Measurements from ENCODE around the gene CZIB. TPM values are rescaled to one million over a fixed set of nuclear protein-coding genes. Genes with fewer than 3 reads are reported as not detected.
A peak's percentile ranks its signal among the peaks of the same experiment; 100 is the strongest.

Gene CZIB
- total and polyA plus RNA-seq, 2 of the 13 experiments (the other 11 are each of a cell fraction or from before 2014, with no cell fraction given): 49.2 to 67.0 TPM

- TF ChIP-seq MED8 (CRISPR knock-in tag; IDR thresholded peaks at IDR 0.05; ENCODE audit: insufficient replicate concordance): peak; percentile 73
- TF ChIP-seq ZNF550 (CRISPR knock-in tag; IDR thresholded peaks at IDR 0.05; ENCODE audit: borderline replicate concordance): no peak; the same call in 1 of the 2 replicates
- TF ChIP-seq ZNF207 (IDR thresholded peaks at IDR 0.05; ENCODE audit: borderline replicate concordance): no peak
- no peak; the same call in 1 of the 2 replicates for TF ChIP-seq ZSCAN22 (CRISPR knock-in tag; IDR thresholded peaks at IDR 0.05)
- TF ChIP-seq ZNF83 (CRISPR knock-in tag; IDR thresholded peaks at IDR 0.05; ENCODE audit: borderline replicate concordance): 0 out of 2 replicates have a peak, but pooled peaks have one; percentile 34
- peak; percentile 73 for TF ChIP-seq AGO2 (optimal IDR thresholded peaks at IDR 0.05; ENCODE audit: low read depth, low read length)
- TF ChIP-seq WIZ (CRISPR knock-in tag; IDR thresholded peaks at IDR 0.05): no peak; the same call in 1 of the 2 replicates
- no peak for TF ChIP-seq ZNF674 (CRISPR knock-in tag; IDR thresholded peaks at IDR 0.05; ENCODE audit: low read depth)
- no peak for TF ChIP-seq IKZF1 (IDR thresholded peaks at IDR 0.05)
- peak; percentile 96 for TF ChIP-seq YEATS2 (CRISPR knock-in tag; IDR thresholded peaks at IDR 0.05; ENCODE audit: borderline replicate concordance)
- peak; percentile 67; the same call in 1 of the 2 replicates for TF ChIP-seq BRD4 (CRISPR knock-in tag; IDR thresholded peaks at IDR 0.05)
- TF ChIP-seq NFYB (CRISPR knock-in tag; IDR thresholded peaks at IDR 0.05): peak; percentile 44; the same call in 1 of the 2 replicates
- peak; percentile 89 for TF ChIP-seq HDAC2 (CRISPR knock-in tag; IDR thresholded peaks at IDR 0.05)
- TF ChIP-seq RBAK (CRISPR knock-in tag; IDR thresholded peaks at IDR 0.05): no peak
- peak; percentile 65; the same call in 1 of the 2 replicates for TF ChIP-seq ZNF792 (CRISPR knock-in tag; IDR thresholded peaks at IDR 0.05)
- TF ChIP-seq, protein P1, sequence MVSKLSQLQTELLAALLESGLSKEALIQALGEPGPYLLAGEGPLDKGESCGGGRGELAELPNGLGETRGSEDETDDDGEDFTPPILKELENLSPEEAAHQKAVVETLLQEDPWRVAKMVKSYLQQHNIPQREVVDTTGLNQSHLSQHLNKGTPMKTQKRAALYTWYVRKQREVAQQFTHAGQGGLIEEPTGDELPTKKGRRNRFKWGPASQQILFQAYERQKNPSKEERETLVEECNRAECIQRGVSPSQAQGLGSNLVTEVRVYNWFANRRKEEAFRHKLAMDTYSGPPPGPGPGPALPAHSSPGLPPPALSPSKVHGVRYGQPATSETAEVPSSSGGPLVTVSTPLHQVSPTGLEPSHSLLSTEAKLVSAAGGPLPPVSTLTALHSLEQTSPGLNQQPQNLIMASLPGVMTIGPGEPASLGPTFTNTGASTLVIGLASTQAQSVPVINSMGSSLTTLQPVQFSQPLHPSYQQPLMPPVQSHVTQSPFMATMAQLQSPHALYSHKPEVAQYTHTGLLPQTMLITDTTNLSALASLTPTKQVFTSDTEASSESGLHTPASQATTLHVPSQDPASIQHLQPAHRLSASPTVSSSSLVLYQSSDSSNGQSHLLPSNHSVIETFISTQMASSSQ (IDR thresholded peaks at IDR 0.05; ENCODE audit: low read depth): peak; percentile 23; the same call in 1 of the 2 replicates
- TF ChIP-seq, protein P1 (CRISPR knock-in tag; IDR thresholded peaks at IDR 0.05; ENCODE audit: borderline replicate concordance): peak; percentile 71; the same call in 1 of the 2 replicates
- TF ChIP-seq SRY (CRISPR knock-in tag; IDR thresholded peaks at IDR 0.05): peak; percentile 59; the same call in 1 of the 2 replicates
- no peak for TF ChIP-seq ARID3A (IDR thresholded peaks at IDR 0.05; ENCODE audit: low read depth, low read length)
- TF ChIP-seq ZBTB37 (CRISPR knock-in tag; IDR thresholded peaks at IDR 0.05): no peak
- TF ChIP-seq, protein P2, sequence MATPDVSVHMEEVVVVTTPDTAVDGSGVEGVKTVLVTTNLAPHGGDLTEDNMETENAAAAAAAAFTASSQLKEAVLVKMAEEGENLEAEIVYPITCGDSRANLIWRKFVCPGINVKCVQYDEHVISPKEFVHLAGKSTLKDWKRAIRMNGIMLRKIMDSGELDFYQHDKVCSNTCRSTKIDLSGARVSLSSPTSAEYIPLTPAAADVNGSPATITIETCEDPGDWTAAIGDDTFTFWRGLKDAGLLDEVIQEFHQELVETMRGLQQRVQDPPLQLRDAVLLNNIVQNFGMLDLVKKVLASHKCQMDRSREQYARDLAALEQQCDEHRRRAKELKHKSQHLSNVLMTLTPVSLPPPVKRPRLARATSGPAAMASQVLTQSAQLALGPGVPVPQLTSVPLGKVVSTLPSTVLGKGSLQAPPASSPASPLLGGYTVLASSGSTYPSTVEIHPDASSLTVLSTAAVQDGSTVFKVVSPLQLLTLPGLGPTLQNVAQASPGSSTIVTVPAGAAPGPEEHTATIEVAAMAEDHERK (CRISPR knock-in tag; IDR thresholded peaks at IDR 0.05; ENCODE audit: low read depth): peak; percentile 84
Observed at GRCh38 chr1:53238197-53239155, 18.0 kb upstream of the CZIB start, which contains the start of gene MAGOH (continued).

All from HepG2 (cell line).